Upper lobe of left lung (tissue), 6 donors: Measurements from ENCODE around the gene S100A8. TPM values are rescaled to one million over a fixed set of nuclear protein-coding genes. Genes with fewer than 3 reads are reported as not detected.
"Not testable (repeated sequence)": the region's sequence is repeated elsewhere in the genome, so short reads cannot be mapped to it uniquely, and the experiment has no call there.

Source experiments
- ATAC-seq, 2 donors: fragments of 200-7000 bp; cut with Tn5 transposase; one replicate each; pipeline ENCODE4 v1.9.1; 2022; ENCODE audit warnings: mild to moderate bottlenecking in 2 of 2, moderate library complexity in 2 of 2; ENCODE audit not compliant: low FRiP score in 2 of 2
- DNase-seq, 2 donors: peaks; one replicate each; pipeline ENCODE4 v3.0.0-alpha.2; 2019 to 2020
- H3K27ac ChIP-seq, 4 donors: fragments of 200-600 bp; sonication (generic); one replicate each; pipeline ENCODE4 v1.5.1; 2016 to 2019
- H3K27me3 ChIP-seq, 4 donors: fragments of 200-600 bp; sonication (generic); one replicate each; pipeline ENCODE4 v1.5.1; 2017 to 2019
- H3K36me3 ChIP-seq, 4 donors: fragments of 200-600 bp; sonication (generic); one replicate each; pipeline ENCODE4 v1.5.1; 2016 to 2019
- H3K4me1 ChIP-seq, 4 donors: fragments of 200-600 bp; sonication (generic); one replicate each; pipeline ENCODE4 v1.5.1; 2018 to 2019
- H3K4me3 ChIP-seq, 4 donors: fragments of 200-600 bp; sonication (generic); one replicate each; pipeline ENCODE4 v1.5.1; 2017 to 2019; ENCODE audit warnings: mild to moderate bottlenecking in 2 of 4, moderate library complexity in 1 of 4
- H3K9me3 ChIP-seq, 4 donors: fragments of 200-600 bp; sonication (generic); one replicate each; pipeline ENCODE4 v1.5.1; 2018 to 2019
- CTCF ChIP-seq, 6 experiments: fragments of 450-650 bp in 4 of 6; fragments of 200-600 bp in 2 of 6; sonication (generic) in 2 of 6; IDR thresholded peaks; one replicate each; pipeline ENCODE4 v1.5.1; 2016 to 2019; ENCODE audit warnings: antibody characterized with exemption in 6 of 6
- EP300 ChIP-seq, 4 donors: sonication (generic); formaldehyde crosslinking; IDR thresholded peaks; one replicate each; pipeline ENCODE4 v1.5.1; 2017; ENCODE audit warnings: antibody characterized with exemption in 4 of 4, control low read depth in 2 of 4
- POLR2A ChIP-seq, 4 donors: fragments of 450-650 bp; IDR thresholded peaks; one replicate each; pipeline ENCODE4 v1.5.1; 2016 to 2017; ENCODE audit warnings: antibody characterized with exemption in 4 of 4, mild to moderate bottlenecking in 2 of 4
- POLR2AphosphoS5 ChIP-seq, 2 donors: sonication (generic); formaldehyde crosslinking; IDR thresholded peaks; one replicate each; pipeline ENCODE4 v1.5.1; 2017; ENCODE audit warnings: antibody characterized with exemption in 2 of 2
- WGBS, 2 donors: methylation state at CpG; one replicate each; pipeline ENCODE4 v1.1.5; 2017 to 2018; 5-methylcytosine and 5-hydroxymethylcytosine counted together
- total RNA-seq, 6 donors: library from RNA; depleted of rRNA in 4 of 6; stranded (reverse); fragments of >200 nt in 4 of 6; gene quantifications; one replicate each; pipeline versions ENCODE4 v1.1.0 to v1.2.1, GENCODE V29; 2016 to 2021
- donor health status: DM: no; HTN: no; CAD: no; lungs with moderate emphysema.
- donor health status: DM: no; HTN: yes; CAD: no; lungs with severe emphysema.

The S100A8 gene
- total RNA-seq, 6 donors from 2014 or later = 49.2 to 842 (median 194) TPM

- DNase-seq (no peak), ATAC-seq (no peak)
- Histone ChIP-seq H3K27ac (no peak overlapping the region), H3K9me3 (no peaks in the 10 kb centered on the region), H3K36me3 (no peaks in the 10 kb centered on the region), H3K27me3 (no peaks in the 10 kb centered on the region), H3K4me1 (no peaks in the 10 kb centered on the region), H3K4me3 (no peak overlapping the region)
- TF ChIP-seq EP300 (IDR thresholded peaks at IDR 0.05) = no peak
- no peak for TF ChIP-seq POLR2AphosphoS5 (IDR thresholded peaks at IDR 0.05)
- TF ChIP-seq CTCF (IDR thresholded peaks at IDR 0.05) = no peak
- TF ChIP-seq POLR2A (IDR thresholded peaks at IDR 0.05) = no peak
- 66 to 72% methylated on average over 11 to 12 of the region's 12 CpGs for WGBS, 2 donors
These were observed 37.3 kb upstream of the S100A8 start for GRCh38 chr1:153428073-153428638.

GRCh38 chr1:153426809-153427208 lies 35.9 kb upstream of the S100A8 start:
- WGBS, 2 donors = 20 to 50% methylated on average over 1 of the region's 1 CpG

GRCh38 chr1:153422450-153423068 lies 31.7 kb upstream of the S100A8 start:
- 9 to 10% methylated on average over 6 of the region's 6 CpGs for WGBS, 2 donors
- TF ChIP-seq CTCF (IDR thresholded peaks at IDR 0.05) (no peak), POLR2A (IDR thresholded peaks at IDR 0.05) (no peak), EP300 (IDR thresholded peaks at IDR 0.05) (no peak), POLR2AphosphoS5 (IDR thresholded peaks at IDR 0.05) (no peak)

More at GRCh38 chr1:153426809-153427208, 35.9 kb upstream of the S100A8 start:
- no peak overlapping the region for H3K4me3 ChIP-seq
- no peaks in the 10 kb centered on the region for H3K4me1 ChIP-seq
- H3K27ac ChIP-seq = no peak overlapping the region
- TF ChIP-seq POLR2A (IDR thresholded peaks at IDR 0.05) (no peak), EP300 (IDR thresholded peaks at IDR 0.05) (no peak), POLR2AphosphoS5 (IDR thresholded peaks at IDR 0.05) (no peak), CTCF (IDR thresholded peaks at IDR 0.05) (no peak)
- ATAC-seq (no peak), DNase-seq (no peak)
- no peaks in the 10 kb centered on the region for H3K36me3 ChIP-seq
- H3K9me3 ChIP-seq = no peaks in the 10 kb centered on the region
- no peaks in the 10 kb centered on the region for H3K27me3 ChIP-seq

GRCh38 chr1:153420306-153420705 lies 29.4 kb upstream of the S100A8 start:
- no peak for TF ChIP-seq EP300 (IDR thresholded peaks at IDR 0.05)
- no peak for TF ChIP-seq CTCF (IDR thresholded peaks at IDR 0.05)
- no peak for TF ChIP-seq POLR2AphosphoS5 (IDR thresholded peaks at IDR 0.05)
- no peaks in the 10 kb centered on the region for H3K27me3 ChIP-seq
- 68 to 84% methylated on average over 2 of the region's 2 CpGs for WGBS, 2 donors
- H3K4me3 ChIP-seq = no peak overlapping the region
- no peaks in the 10 kb centered on the region for H3K4me1 ChIP-seq
- DNase-seq (no peak), ATAC-seq (no peak)
- H3K9me3 ChIP-seq = no peaks in the 10 kb centered on the region
- no peak overlapping the region for H3K27ac ChIP-seq
- no peaks in the 10 kb centered on the region for H3K36me3 ChIP-seq

More at GRCh38 chr1:153422450-153423068, 31.7 kb upstream of the S100A8 start:
- Histone ChIP-seq H3K9me3 (no peaks in the 10 kb centered on the region), H3K4me1 (no peaks in the 10 kb centered on the region), H3K27me3 (no peaks in the 10 kb centered on the region), H3K27ac (no peak overlapping the region), H3K4me3 (no peak overlapping the region), H3K36me3 (no peaks in the 10 kb centered on the region)
- DNase-seq = peak in 1 of 2 donors; percentile 69
- peak in 1 of 2 donors; percentile 71 for ATAC-seq

- ATAC-seq, DNase-seq, H3K27ac ChIP-seq, H3K9me3 ChIP-seq, H3K36me3 ChIP-seq, H3K4me1 ChIP-seq, H3K27me3 ChIP-seq, H3K4me3 ChIP-seq: not testable (repeated sequence)
- 42 to 57% methylated on average over 2 of the region's 2 CpGs for WGBS, 2 donors
These were observed 28.5 kb upstream of the S100A8 start for GRCh38 chr1:153419436-153419793.

GRCh38 chr1:153418758-153419435 lies 28.0 kb upstream of the S100A8 start:
- not testable (repeated sequence) for ATAC-seq, H3K27ac ChIP-seq, H3K9me3 ChIP-seq, H3K4me1 ChIP-seq, H3K4me3 ChIP-seq, H3K36me3 ChIP-seq, DNase-seq, H3K27me3 ChIP-seq
- WGBS, 2 donors = 65 to 66% methylated on average over 7 of the region's 7 CpGs
